ENCODE measurements around the gene GABRG3.

The GABRG3 gene

DNA sequence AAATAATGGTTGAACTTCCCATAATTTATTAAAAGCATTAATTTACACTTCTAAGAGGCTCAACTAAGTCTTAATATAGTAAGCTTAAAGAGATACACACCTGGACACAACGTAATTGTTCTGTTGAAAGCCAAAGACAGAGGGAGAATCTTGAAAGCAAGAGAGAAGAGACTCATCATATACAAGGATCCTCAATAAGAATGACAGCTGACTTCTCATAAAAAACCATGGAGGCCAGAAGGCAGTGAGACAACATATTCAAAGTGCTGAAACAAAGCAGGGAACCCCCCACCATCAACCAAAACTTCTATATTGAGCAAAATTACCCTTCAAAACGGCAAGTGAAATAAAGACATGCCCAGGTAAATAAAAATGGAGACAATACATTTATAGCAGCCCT is 16.6 kb upstream of the GABRG3 start:
- no peak for TF ChIP-seq CTCF (IDR thresholded peaks at IDR 0.05; ENCODE audit: borderline replicate concordance, insufficient read depth, low read depth, low read length)
- no peak overlapping the region for H3K4me3 ChIP-seq (ENCODE audit: low read depth, low read length)

- no peak overlapping the region for H3K4me3 ChIP-seq (ENCODE audit: low read depth, low read length)
- no peak for TF ChIP-seq CTCF (IDR thresholded peaks at IDR 0.05; ENCODE audit: borderline replicate concordance, insufficient read depth, low read depth, low read length)
These were observed 3.2 kb upstream of the GABRG3 start for GRCh38 chr15:26967719-26968269.

DNA sequence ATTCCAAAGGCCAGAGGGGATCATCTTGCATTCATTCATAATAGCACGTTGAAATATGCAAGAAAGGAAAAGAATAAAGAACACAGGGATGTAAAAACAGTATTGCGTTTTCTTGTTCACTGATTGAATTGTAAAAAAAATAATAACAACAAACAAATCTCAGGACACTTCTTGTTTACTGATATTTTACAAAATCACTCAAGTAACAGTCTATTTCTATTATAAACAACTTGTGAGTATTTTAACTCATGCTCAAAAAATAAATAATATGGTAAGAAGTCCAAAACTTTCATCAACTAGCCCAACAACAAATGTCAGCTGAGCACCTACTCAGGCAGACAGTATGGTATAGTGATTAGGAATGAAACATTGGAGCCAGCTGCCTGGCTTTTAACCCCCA is 2.2 kb upstream of the GABRG3 start:
- TF ChIP-seq CTCF (IDR thresholded peaks at IDR 0.05; ENCODE audit: borderline replicate concordance, insufficient read depth, low read depth, low read length): no peak
- H3K4me3 ChIP-seq (ENCODE audit: low read depth, low read length): no peak overlapping the region

DNA sequence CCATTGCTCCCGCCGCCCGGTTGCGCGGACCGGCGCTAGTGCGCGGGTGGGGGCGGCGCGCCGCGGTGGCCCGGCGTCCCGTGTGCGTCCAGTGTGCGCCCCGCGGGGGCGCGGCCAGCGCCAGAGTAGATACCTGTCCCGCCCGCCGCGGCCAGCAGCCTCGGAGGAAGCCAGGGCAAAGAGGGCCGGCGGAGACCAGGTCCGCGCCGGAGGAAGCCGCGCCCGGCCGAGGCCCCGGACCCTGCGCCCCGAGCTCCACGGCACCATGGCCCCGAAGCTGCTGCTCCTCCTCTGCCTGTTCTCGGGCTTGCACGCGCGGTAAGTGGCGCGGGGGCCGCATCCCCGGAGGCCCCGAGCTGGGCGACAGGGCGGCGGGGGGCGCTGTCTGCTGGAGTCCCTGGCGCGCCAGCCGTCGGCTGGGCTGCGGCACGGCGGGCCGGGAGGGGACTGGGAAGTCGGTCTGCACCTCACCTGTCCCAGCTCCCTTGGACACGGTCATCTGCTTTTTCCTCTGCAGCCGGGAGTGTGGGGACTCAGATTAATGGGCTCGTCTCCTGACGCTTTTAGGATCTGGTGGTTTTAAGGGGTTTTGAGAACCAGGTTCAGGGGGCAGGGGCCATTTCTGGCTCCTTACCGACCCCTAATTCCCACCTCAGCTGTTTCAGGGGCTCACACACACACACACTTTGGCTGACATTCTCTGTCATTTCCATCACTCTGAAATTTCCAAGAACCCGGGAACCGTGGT is 464 bp downstream of the GABRG3 start:
- H3K4me3 ChIP-seq (ENCODE audit: low read depth, low read length): no peak overlapping the region

GRCh38 chr15:26972636-26973035 is 1.7 kb downstream of the GABRG3 start:
- no peak overlapping the region for H3K4me3 ChIP-seq (ENCODE audit: low read depth, low read length)
- TF ChIP-seq CTCF (IDR thresholded peaks at IDR 0.05; ENCODE audit: borderline replicate concordance, insufficient read depth, low read depth, low read length): no peak

More for the DNA sequence above, 464 bp downstream of the GABRG3 start:
- TF ChIP-seq CTCF (IDR thresholded peaks at IDR 0.05; ENCODE audit: borderline replicate concordance, insufficient read depth, low read depth, low read length): no peak

GRCh38 chr15:26974120-26974780 is 3.3 kb downstream of the GABRG3 start:
- TF ChIP-seq CTCF (IDR thresholded peaks at IDR 0.05; ENCODE audit: borderline replicate concordance, insufficient read depth, low read depth, low read length): no peak

More at GRCh38 chr15:26974120-26974780, 3.3 kb downstream of the GABRG3 start:
- H3K4me3 ChIP-seq (ENCODE audit: low read depth, low read length): no peak overlapping the region

Data from GM12875 (cell line).